AG09309 (cell line): Measurements from ENCODE around the gene IQCF2.

Experiments used
- DNase-seq: peaks from one replicate; pipeline ENCODE4 v3.0.0-alpha.2; 2010; ENCODE audit warnings: low read depth
- H3K4me3 ChIP-seq: 2 replicates; pipeline ENCODE4 v1.5.1; 2011; ENCODE audit warnings: mild to moderate bottlenecking, low read depth, low read length, moderate library complexity; ENCODE audit not compliant: control insufficient read depth
- CTCF ChIP-seq: IDR thresholded peaks from 2 replicates; pipeline ENCODE4 v1.5.1; 2011; ENCODE audit warnings: mild to moderate bottlenecking, low read depth, low read length, inconsistent platforms; ENCODE audit not compliant: insufficient read depth, control insufficient read depth; ENCODE audit errors: missing control alignments

Gene IQCF2

GRCh38 chr3:51860703-51861665, at the start of gene IQCF2:
IQCF2 (plus strand) TSS chr3:51861615; CDS start chr3:51861667, 52 bp downstream.
- no peak for DNase-seq
- TF ChIP-seq CTCF = no peak
- H3K4me3 ChIP-seq = no peak within 1 kb of the TSS

- no peak for DNase-seq
- no peak for TF ChIP-seq CTCF
- no peak overlapping the region for H3K4me3 ChIP-seq
Observed at GRCh38 chr3:51813539-51813938, 47.9 kb upstream of the IQCF2 start.

GRCh38 chr3:51814034-51814433, 47.4 kb upstream of the IQCF2 start:
- TF ChIP-seq CTCF = no peak
- H3K4me3 ChIP-seq = no peak overlapping the region
- DNase-seq = no peak

- no peak overlapping the region for H3K4me3 ChIP-seq
- no peak for DNase-seq
- no peak for TF ChIP-seq CTCF
Observed at GRCh38 chr3:51815614-51816013, 45.8 kb upstream of the IQCF2 start.

- no peak overlapping the region for H3K4me3 ChIP-seq
- no peak for TF ChIP-seq CTCF
- no peak for DNase-seq
Observed at GRCh38 chr3:51816723-51817122, 44.7 kb upstream of the IQCF2 start.

- H3K4me3 ChIP-seq = no peak overlapping the region
- no peak for DNase-seq
- no peak for TF ChIP-seq CTCF
Observed at GRCh38 chr3:51817375-51817774, 44.0 kb upstream of the IQCF2 start.
